CD4-positive, alpha-beta T cell (primary cell): ENCODE data around the gene EXOSC10. TPM values are rescaled to one million over a fixed set of nuclear protein-coding genes. Genes with fewer than 3 reads are reported as not detected.

ENCODE experiments used
- ATAC-seq: fragments of 200-7000 bp; cut with Tn5 transposase; one replicate; pipeline ENCODE4 v1.10.0; 2022; ENCODE audit warnings: mild to moderate bottlenecking; ENCODE audit not compliant: poor library complexity
- CTCF ChIA-PET: fragments of 350-600 bp; sonication (Branson Sonifier 250); formaldehyde crosslinking; loops from one replicate; lab custom pipeline; 2021; ENCODE audit warnings: antibody characterized with exemption, inconsistent platforms; lab: Charles Lee
- POLR2A ChIA-PET: fragments of 350-600 bp; sonication (Branson Sonifier 250); formaldehyde crosslinking; loops from one replicate; lab custom pipeline; 2021; ENCODE audit warnings: antibody characterized with exemption, inconsistent platforms; lab: Charles Lee
- DNase-seq, 14 experiments: peaks; one replicate each; pipeline ENCODE4 v3.0.0-alpha.2; 2013 to 2020; ENCODE audit warnings: mixed read lengths in 2 of 14
- H3K27ac ChIP-seq, 2 donors: one replicate each; pipeline versions ENCODE4 v1.5.1 to v1.7.0; 2013; ENCODE audit warnings: low read length in 2 of 2, low read depth in 1 of 2, mild to moderate bottlenecking in 1 of 2
- H3K27me3 ChIP-seq, 2 experiments: 1 replicate in 1 of 2; 2 replicates in 1 of 2; pipeline versions ENCODE4 v1.6.1 to v1.7.0; 2013; ENCODE audit warnings: low read length in 2 of 2, control low read depth in 1 of 2, mild to moderate bottlenecking in 1 of 2, moderate library complexity in 1 of 2; ENCODE audit not compliant: insufficient read depth in 2 of 2, control insufficient read depth in 1 of 2
- H3K36me3 ChIP-seq: one replicate; pipeline ENCODE4 v1.6.1; 2013; ENCODE audit warnings: low read length, control low read depth; ENCODE audit not compliant: insufficient read depth
- H3K4me1 ChIP-seq: one replicate; pipeline ENCODE4 v1.6.1; 2013; ENCODE audit warnings: low read length, control low read depth; ENCODE audit not compliant: insufficient read depth
- H3K4me3 ChIP-seq: one replicate; pipeline ENCODE4 v1.5.1; 2013; ENCODE audit warnings: mild to moderate bottlenecking, low read length, moderate library complexity
- H3K9me3 ChIP-seq, 2 experiments: 1 replicate in 1 of 2; 2 replicates in 1 of 2; pipeline versions ENCODE4 v1.6.1 to v1.7.0; 2013; ENCODE audit warnings: low read length in 2 of 2, mild to moderate bottlenecking in 2 of 2, control low read depth in 1 of 2, moderate library complexity in 1 of 2; ENCODE audit not compliant: control insufficient read depth in 1 of 2, insufficient read depth in 1 of 2
- H3K27ac Mint-ChIP-seq: one replicate; pipeline ENCODE4 v1.8.0; 2020; ENCODE audit warnings: mixed read lengths
- H3K27me3 Mint-ChIP-seq: one replicate; pipeline ENCODE4 v1.8.0; 2021; ENCODE audit warnings: mixed read lengths
- H3K36me3 Mint-ChIP-seq: one replicate; pipeline ENCODE4 v1.8.0; 2021; ENCODE audit warnings: low read depth, mixed read lengths
- H3K4me1 Mint-ChIP-seq: one replicate; pipeline ENCODE4 v1.8.0; 2021; ENCODE audit warnings: low read depth, mixed read lengths
- H3K4me3 Mint-ChIP-seq: one replicate; pipeline ENCODE4 v1.8.0; 2020; ENCODE audit warnings: mild to moderate bottlenecking, mixed read lengths
- H3K9me3 Mint-ChIP-seq: one replicate; pipeline ENCODE4 v1.8.0; 2020; ENCODE audit warnings: mixed read lengths
- CTCF ChIP-seq: fragments of 200-600 bp; IDR thresholded peaks from one replicate; pipeline ENCODE4 v1.8.0; 2022; ENCODE audit warnings: antibody characterized with exemption, mild to moderate bottlenecking
- intact Hi-C, 2 experiments: fragments of 100-400 bp; cut with DNase I in 1 of 2; cut with micrococcal nuclease in 1 of 2; formaldehyde crosslinking; loops; one replicate each; pipeline versions ENCODE4 v1.15.1 to v1.9.0; 2023 to 2025; cut with DNase I, micrococcal nuclease
- total RNA-seq, 174 experiments: library from RNA in 2 of 174; stranded (reverse) in 2 of 174; gene quantifications; one replicate each; pipeline ENCODE4 v1.2.3 and lab custom pipeline; 2021 to 2026

The EXOSC10 gene
- total RNA-seq, 2 experiments from 2014 or later: 81.6 to 89.0 TPM

GRCh38 chr1:11068600-11069473 is 30.8 kb downstream of the EXOSC10 start:
- no peak overlapping the region for H3K4me3 ChIP-seq
- no peak overlapping the region for H3K27ac Mint-ChIP-seq
- DNase-seq (peak in 1 of 14 experiments; percentile 15), ATAC-seq (no peak)
- CTCF ChIA-PET: no interaction called here
- no peak for TF ChIP-seq CTCF
- intact Hi-C loops: no loop called here
- no peaks in the 10 kb centered on the region for H3K27me3 Mint-ChIP-seq
- no peaks in the 10 kb centered on the region for H3K4me1 Mint-ChIP-seq
- POLR2A ChIA-PET: interaction anchor here (2.1 kb wide), 1 partner anchor 9 kb away, joined by 7 read pairs; the partner anchor contains the start of gene SRM
- peaks cover 84% of the 10 kb centered on the region for H3K36me3 Mint-ChIP-seq
- H3K36me3 ChIP-seq: peaks cover 83% of the 10 kb centered on the region
- no peaks in the 10 kb centered on the region for H3K4me1 ChIP-seq
- H3K9me3 Mint-ChIP-seq: no peaks in the 10 kb centered on the region
- no peak overlapping the region for H3K4me3 Mint-ChIP-seq
- no peak overlapping the region for H3K27ac ChIP-seq
- H3K9me3 ChIP-seq: no peaks in the 10 kb centered on the region
- no peaks in the 10 kb centered on the region for H3K27me3 ChIP-seq

- no peak for ATAC-seq
- Histone ChIP-seq H3K27me3 (no peaks in the 10 kb centered on the region), H3K36me3 (peaks cover 75% of the 10 kb centered on the region), H3K4me3 (no peak overlapping the region), H3K4me1 (no peaks in the 10 kb centered on the region), H3K9me3 (no peaks in the 10 kb centered on the region), H3K27ac (no peak overlapping the region)
- H3K9me3 Mint-ChIP-seq: no peaks in the 10 kb centered on the region
- no peaks in the 10 kb centered on the region for H3K27me3 Mint-ChIP-seq
- TF ChIP-seq CTCF: no peak
- POLR2A ChIA-PET: no interaction called here
- intact Hi-C loops: no loop called here
- H3K27ac Mint-ChIP-seq: no peak overlapping the region
- H3K4me1 Mint-ChIP-seq: peaks cover 5% of the 10 kb centered on the region
- H3K4me3 Mint-ChIP-seq: no peak overlapping the region
- H3K36me3 Mint-ChIP-seq: peaks cover 90% of the 10 kb centered on the region
- no peak for DNase-seq
- CTCF ChIA-PET: no interaction called here
Measured at GRCh38 chr1:11067716-11068599, 31.7 kb downstream of the EXOSC10 start.

GRCh38 chr1:11065796-11066195 is 33.9 kb downstream of the EXOSC10 start:
- Mint-ChIP-seq H3K27ac (no peak overlapping the region), H3K27me3 (no peaks in the 10 kb centered on the region)

More at GRCh38 chr1:11065796-11066195, 33.9 kb downstream of the EXOSC10 start:
- Mint-ChIP-seq H3K36me3 (peaks cover 78% of the 10 kb centered on the region), H3K4me1 (peaks cover 24% of the 10 kb centered on the region), H3K9me3 (no peaks in the 10 kb centered on the region), H3K4me3 (no peak overlapping the region)
- no peak overlapping the region for H3K27ac ChIP-seq
- H3K36me3 ChIP-seq: peaks cover 55% of the 10 kb centered on the region
- ATAC-seq (no peak), DNase-seq (no peak)
- ChIA-PET POLR2A (no interaction called here), CTCF (interaction anchor here (1.7 kb wide), 1 partner anchor 28 kb away, joined by 5 read pairs; no protein-coding TSS in a partner anchor)
- intact Hi-C loops: no loop called here
- H3K4me3 ChIP-seq: no peak overlapping the region
- H3K9me3 ChIP-seq: no peaks in the 10 kb centered on the region
- H3K27me3 ChIP-seq: no peaks in the 10 kb centered on the region
- peaks cover 13% of the 10 kb centered on the region for H3K4me1 ChIP-seq
- no peak for TF ChIP-seq CTCF
